Trophoblast cell (in vitro differentiated cells and primary cell): ENCODE results near the gene SLC32A1.

Experiments
- DNase-seq, 2 donors: peaks; one replicate each; pipeline ENCODE4 v3.0.0-alpha.2; 2016
- H2AFZ ChIP-seq: 2 replicates; pipeline ENCODE4 v1.6.1; 2013; ENCODE audit warnings: low read length, moderate library complexity, mild to moderate bottlenecking; ENCODE audit not compliant: insufficient read depth, poor library complexity
- H2AK5ac ChIP-seq: 2 replicates; pipeline ENCODE4 v1.6.1; 2013; ENCODE audit warnings: mild to moderate bottlenecking, low read length
- H2BK120ac ChIP-seq: 2 replicates; pipeline ENCODE4 v1.6.1; 2013; ENCODE audit warnings: low read length, mild to moderate bottlenecking, moderate library complexity; ENCODE audit not compliant: insufficient read depth, poor library complexity
- H2BK12ac ChIP-seq: 2 replicates; pipeline ENCODE4 v1.6.1; 2013; ENCODE audit warnings: mild to moderate bottlenecking, low read length, moderate library complexity
- H2BK5ac ChIP-seq: 2 replicates; pipeline ENCODE4 v1.6.1; 2013; ENCODE audit warnings: low read length, low read depth, moderate library complexity, mild to moderate bottlenecking; ENCODE audit not compliant: poor library complexity
- H3K14ac ChIP-seq: 2 replicates; pipeline ENCODE4 v1.6.1; 2013; ENCODE audit warnings: mild to moderate bottlenecking, low read length
- H3K18ac ChIP-seq: 2 replicates; pipeline ENCODE4 v1.6.1; 2013; ENCODE audit warnings: mild to moderate bottlenecking, low read length
- H3K23ac ChIP-seq: 2 replicates; pipeline ENCODE4 v1.6.1; 2013; ENCODE audit warnings: low read length
- H3K27ac ChIP-seq: 2 replicates; pipeline ENCODE4 v1.5.1; 2013; ENCODE audit warnings: low read depth, mild to moderate bottlenecking, inconsistent platforms, low read length, moderate library complexity
- H3K27me3 ChIP-seq: 2 replicates; pipeline ENCODE4 v1.6.1; 2013; ENCODE audit warnings: inconsistent platforms, mild to moderate bottlenecking, low read length, moderate library complexity; ENCODE audit not compliant: insufficient read depth
- H3K36me3 ChIP-seq, 2 experiments: 1 replicate in 1 of 2; 2 replicates in 1 of 2; pipeline ENCODE4 v1.6.1; 2013; ENCODE audit warnings: low read length in 2 of 2, mild to moderate bottlenecking in 2 of 2, moderate library complexity in 1 of 2; ENCODE audit not compliant: insufficient read depth in 2 of 2, control insufficient read depth in 1 of 2
- H3K4ac ChIP-seq: 2 replicates; pipeline ENCODE4 v1.6.1; 2013; ENCODE audit warnings: low read depth, mild to moderate bottlenecking, low read length, moderate library complexity
- H3K4me1 ChIP-seq, 2 experiments: 1 replicate in 1 of 2; 2 replicates in 1 of 2; pipeline ENCODE4 v1.6.1; 2013; ENCODE audit warnings: low read length in 2 of 2, mild to moderate bottlenecking in 2 of 2, moderate library complexity in 1 of 2; ENCODE audit not compliant: insufficient read depth in 2 of 2, control insufficient read depth in 1 of 2
- H3K4me2 ChIP-seq: 2 replicates; pipeline ENCODE4 v1.6.1; 2013; ENCODE audit warnings: inconsistent platforms, mild to moderate bottlenecking, low read length, moderate library complexity
- H3K4me3 ChIP-seq: 2 replicates; pipeline ENCODE4 v1.5.1; 2013; ENCODE audit warnings: mild to moderate bottlenecking, low read depth, low read length, inconsistent platforms
- H3K79me1 ChIP-seq: one replicate; pipeline ENCODE4 v1.6.1; 2013; ENCODE audit warnings: low read length
- H3K79me2 ChIP-seq: 2 replicates; pipeline ENCODE4 v1.6.1; 2013; ENCODE audit warnings: low read length, mild to moderate bottlenecking; ENCODE audit not compliant: control insufficient read depth, insufficient read depth, poor library complexity
- H3K9ac ChIP-seq: 2 replicates; pipeline ENCODE4 v1.6.1; 2013; ENCODE audit warnings: mild to moderate bottlenecking, low read length
- H3K9me3 ChIP-seq: 2 replicates; pipeline ENCODE4 v1.6.1; 2013; ENCODE audit warnings: low read depth, mild to moderate bottlenecking, control low read depth, inconsistent platforms, low read length; ENCODE audit not compliant: insufficient read depth
- H4K12ac ChIP-seq: 2 replicates; pipeline ENCODE4 v1.6.1; 2013; ENCODE audit warnings: low read depth, mild to moderate bottlenecking, low read length, moderate library complexity
- H4K8ac ChIP-seq: 2 replicates; pipeline ENCODE4 v1.6.1; 2013; ENCODE audit warnings: low read depth, mild to moderate bottlenecking, low read length, moderate library complexity
- H4K91ac ChIP-seq: one replicate; pipeline ENCODE4 v1.6.1; 2013; ENCODE audit warnings: low read depth, mild to moderate bottlenecking, low read length, moderate library complexity
- WGBS: extraction: QIAGEN DNeasy Blood & Tissue Kit; methylation state at CpG from one replicate; pipeline ENCODE4 v1.1.7; 2013; ENCODE audit warnings: missing lambda C conversion rate; ENCODE audit not compliant: insufficient read length, insufficient coverage; ENCODE audit errors: extremely low coverage; 5-methylcytosine and 5-hydroxymethylcytosine counted together

Gene SLC32A1

DNA sequence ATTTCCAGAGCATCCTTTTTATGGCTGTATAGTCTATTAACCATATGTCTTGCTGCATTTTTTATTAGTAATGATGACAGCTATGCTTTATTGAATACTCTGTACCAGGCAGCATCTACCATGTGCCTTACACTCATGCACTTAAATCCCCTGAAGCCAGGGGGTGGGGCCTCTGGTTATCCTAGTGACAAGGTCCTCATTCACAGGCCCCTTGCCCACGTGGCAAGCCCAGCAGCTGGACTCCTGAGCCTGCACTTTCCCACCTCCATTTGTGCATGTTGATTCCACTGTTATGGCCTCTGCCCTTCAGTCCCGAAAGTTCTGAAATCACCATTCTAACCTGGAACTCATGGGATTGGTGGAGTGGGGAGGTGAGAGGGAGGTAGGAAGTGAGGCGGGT lies 46.3 kb downstream of the SLC32A1 start:
- Histone ChIP-seq H3K4me1 (no peaks in the 10 kb centered on the region), H3K9me3 (peaks cover 2% of the 10 kb centered on the region), H3K79me1 (no peaks in the 10 kb centered on the region), H2BK12ac (no peak overlapping the region), H3K36me3 (peaks cover 19 to 22% of the 10 kb centered on the region in 2 experiments), H2AFZ (no peak overlapping the region), H3K14ac (no peak overlapping the region), H2BK120ac (no peak overlapping the region), H2BK5ac (no peak overlapping the region), H3K23ac (no peak overlapping the region), H4K8ac (no peak overlapping the region), H4K91ac (no peak overlapping the region), H3K27me3 (no peaks in the 10 kb centered on the region), H2AK5ac (no peak overlapping the region), H3K9ac (no peak overlapping the region), H3K18ac (no peak overlapping the region), H3K4me2 (no peak overlapping the region), H3K4me3 (no peak overlapping the region), H3K4ac (no peak overlapping the region), H4K12ac (no peak overlapping the region), H3K79me2 (no peaks in the 10 kb centered on the region), H3K27ac (no peak overlapping the region)
- DNase-seq = no peak
- WGBS = no CpG with 5 or more reads among the region's 3 CpGs

DNA sequence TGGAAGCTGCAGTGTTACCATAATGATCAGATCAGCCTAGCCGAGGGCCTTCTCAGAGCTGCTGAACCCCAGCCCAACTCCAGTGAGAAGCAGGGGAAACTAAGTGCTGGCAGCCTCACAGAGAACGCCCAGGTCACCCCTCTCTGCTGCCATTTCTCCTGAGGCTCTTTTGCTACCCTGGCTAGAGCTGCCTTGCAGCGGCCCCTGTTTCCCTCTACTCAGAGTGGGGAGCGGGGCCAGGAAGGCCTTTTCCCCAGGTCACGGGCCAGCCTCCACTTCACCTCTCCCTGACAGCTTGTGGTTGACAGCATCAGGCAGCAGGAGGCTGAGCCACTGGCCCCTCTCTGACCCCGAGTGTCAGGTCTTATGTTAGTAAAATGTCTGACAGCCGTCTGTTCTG lies 46.7 kb downstream of the SLC32A1 start:
- Histone ChIP-seq H3K79me2 (no peaks in the 10 kb centered on the region), H3K27me3 (no peaks in the 10 kb centered on the region), H3K9me3 (peaks cover 2% of the 10 kb centered on the region), H3K9ac (no peak overlapping the region), H4K8ac (no peak overlapping the region), H2BK12ac (no peak overlapping the region), H3K4me3 (no peak overlapping the region), H2BK120ac (no peak overlapping the region), H3K23ac (no peak overlapping the region), H3K79me1 (no peaks in the 10 kb centered on the region), H3K4me2 (no peak overlapping the region), H2AFZ (no peak overlapping the region), H3K18ac (no peak overlapping the region), H4K12ac (no peak overlapping the region), H3K36me3 (peaks cover 18 to 20% of the 10 kb centered on the region in 2 experiments), H2BK5ac (no peak overlapping the region), H3K4me1 (no peaks in the 10 kb centered on the region), H3K27ac (no peak overlapping the region), H2AK5ac (no peak overlapping the region), H4K91ac (no peak overlapping the region), H3K14ac (no peak overlapping the region), H3K4ac (no peak overlapping the region)
- no CpG with 5 or more reads among the region's 7 CpGs for WGBS
- no peak for DNase-seq

DNA sequence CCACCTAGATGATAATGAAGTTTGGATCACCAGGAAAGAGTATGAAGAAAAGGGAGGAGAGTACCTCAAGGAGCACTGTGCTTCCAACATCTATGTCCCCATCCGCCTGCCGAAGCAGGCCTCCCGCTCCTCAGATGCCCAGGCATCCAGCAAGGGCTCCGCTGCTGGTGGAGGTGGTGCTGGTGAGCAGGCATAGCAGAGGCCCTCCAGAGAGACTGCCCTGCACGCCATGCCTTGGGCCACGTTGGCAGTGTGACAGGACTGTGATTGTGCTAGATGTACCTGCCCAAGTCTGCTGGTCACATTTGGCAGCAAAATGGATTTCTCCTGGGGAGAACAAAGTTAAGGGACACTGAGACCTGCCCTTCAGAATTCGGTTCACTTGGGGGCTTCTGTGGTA lies 47.3 kb downstream of the SLC32A1 start:
- Histone ChIP-seq H3K36me3 (peaks cover 18 to 20% of the 10 kb centered on the region in 2 experiments), H2AFZ (no peak overlapping the region), H4K12ac (no peak overlapping the region), H3K9ac (no peak overlapping the region), H3K79me1 (no peaks in the 10 kb centered on the region), H3K79me2 (no peaks in the 10 kb centered on the region), H4K8ac (no peak overlapping the region), H3K9me3 (peaks cover 2% of the 10 kb centered on the region), H2BK5ac (no peak overlapping the region), H3K18ac (no peak overlapping the region), H3K14ac (no peak overlapping the region), H3K4me1 (no peaks in the 10 kb centered on the region), H2BK120ac (no peak overlapping the region), H3K27ac (no peak overlapping the region), H3K4me3 (no peak overlapping the region), H2BK12ac (no peak overlapping the region), H3K27me3 (no peaks in the 10 kb centered on the region), H3K4ac (no peak overlapping the region), H3K4me2 (no peak overlapping the region), H4K91ac (no peak overlapping the region), H3K23ac (no peak overlapping the region), H2AK5ac (no peak overlapping the region)
- WGBS = no CpG with 5 or more reads among the region's 7 CpGs
- no peak for DNase-seq

DNA sequence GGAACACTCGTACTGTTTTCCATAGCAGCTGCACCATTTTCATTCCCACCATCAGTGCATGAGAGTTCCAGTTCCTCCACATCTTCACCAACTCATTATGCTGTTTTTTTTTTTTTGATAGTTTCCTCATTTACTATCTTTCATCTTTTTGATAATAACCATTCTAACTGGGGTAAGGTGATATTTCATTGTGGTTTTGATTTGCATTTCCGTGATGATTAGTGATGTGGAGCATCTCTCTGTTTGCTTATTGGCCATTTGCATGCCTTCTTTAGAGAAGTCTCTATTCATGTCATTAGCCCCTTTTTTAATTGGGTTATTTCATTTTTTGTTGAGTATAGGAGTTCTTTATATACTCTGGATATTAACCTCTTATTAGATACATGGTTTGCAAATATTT lies 49.9 kb downstream of the SLC32A1 start:
- no peak overlapping the region for H2AK5ac ChIP-seq
- WGBS = no CpG with 5 or more reads among the region's 2 CpGs

More for the DNA sequence above, 49.9 kb downstream of the SLC32A1 start:
- Histone ChIP-seq H3K9ac (no peak overlapping the region), H3K9me3 (peaks cover 2% of the 10 kb centered on the region), H4K8ac (no peak overlapping the region), H3K14ac (no peak overlapping the region), H4K12ac (no peak overlapping the region), H3K79me1 (no peaks in the 10 kb centered on the region), H3K27ac (no peak overlapping the region), H3K36me3 (peaks cover 12% of the 10 kb centered on the region in 2 experiments), H3K4me1 (peaks cover 3 to 4% of the 10 kb centered on the region in 2 experiments), H3K4me3 (no peak overlapping the region), H3K4ac (no peak overlapping the region), H3K79me2 (no peaks in the 10 kb centered on the region), H3K23ac (no peak overlapping the region), H2BK12ac (no peak overlapping the region), H4K91ac (no peak overlapping the region), H2BK120ac (no peak overlapping the region), H3K27me3 (no peaks in the 10 kb centered on the region), H3K4me2 (no peak overlapping the region), H3K18ac (no peak overlapping the region), H2AFZ (no peak overlapping the region), H2BK5ac (no peak overlapping the region)
- no peak for DNase-seq
